HCT116 (cell line): ENCODE data around the gene ACOT8.

Experiments
- EZH2 ChIP-seq: fragments of 200-600 bp; sonication (generic); IDR thresholded peaks from 2 replicates; pipeline ENCODE4 v1.6.1; 2017; ENCODE audit warnings: antibody characterized with exemption, mixed run types
- EZH2phosphoT487 ChIP-seq: fragments of 200-600 bp; IDR thresholded peaks from 2 replicates; pipeline ENCODE4 v1.6.1; 2018; ENCODE audit warnings: antibody characterized with exemption, borderline replicate concordance
- FOSL1 ChIP-seq: IDR thresholded peaks from 2 replicates; pipeline ENCODE4 v1.6.1; 2012; ENCODE audit warnings: low read depth
- MAX ChIP-seq: IDR thresholded peaks from 2 replicates; pipeline ENCODE4 v1.6.1; 2012
- POLR2A ChIP-seq: IDR thresholded peaks from 2 replicates; pipeline ENCODE4 v1.7.0; 2011; ENCODE audit warnings: borderline replicate concordance; ENCODE audit not compliant: insufficient read depth, insufficient read length; ENCODE audit errors: extremely low read depth
- POLR2AphosphoS5 ChIP-seq: IDR thresholded peaks from 2 replicates; pipeline ENCODE4 v1.6.1; 2011; ENCODE audit warnings: mild to moderate bottlenecking, low read depth, low read length, moderate library complexity
- RAD21 ChIP-seq: IDR thresholded peaks from 2 replicates; pipeline ENCODE4 v1.6.1; 2012; ENCODE audit warnings: low read depth, mild to moderate bottlenecking
- TCF7L2 ChIP-seq: IDR thresholded peaks from 2 replicates; pipeline ENCODE4 v1.7.0; 2011; ENCODE audit warnings: borderline replicate concordance, inconsistent platforms; ENCODE audit not compliant: insufficient read depth, insufficient read length; ENCODE audit errors: extremely low read depth
- YY1 ChIP-seq: IDR thresholded peaks from 2 replicates; pipeline ENCODE4 v1.6.1; 2011; ENCODE audit warnings: low read length, low read depth, moderate library complexity, mild to moderate bottlenecking; ENCODE audit not compliant: insufficient replicate concordance; ENCODE audit errors: extremely low read depth
- ZFX ChIP-seq: fragments of 450-650 bp; IDR thresholded peaks from 2 replicates; pipeline ENCODE4 v1.6.1; 2017
- TF ChIP-seq, protein P1 (sequence below), 3 experiments: fragments of 200-600 bp in 1 of 3; sonication (generic) in 1 of 3; IDR thresholded peaks in 2 of 3; conservative IDR thresholded peaks in 1 of 3; 2 replicates each; pipeline ENCODE4 v1.5.1; 2012 to 2017; ENCODE audit warnings: low read depth in 2 of 3, low read length in 2 of 3, antibody characterized with exemption in 1 of 3, borderline replicate concordance in 1 of 3, control low read depth in 1 of 3, mild to moderate bottlenecking in 1 of 3, mixed read lengths in 1 of 3, mixed run types in 1 of 3, moderate library complexity in 1 of 3; ENCODE audit not compliant: insufficient read depth in 1 of 3

DNA sequence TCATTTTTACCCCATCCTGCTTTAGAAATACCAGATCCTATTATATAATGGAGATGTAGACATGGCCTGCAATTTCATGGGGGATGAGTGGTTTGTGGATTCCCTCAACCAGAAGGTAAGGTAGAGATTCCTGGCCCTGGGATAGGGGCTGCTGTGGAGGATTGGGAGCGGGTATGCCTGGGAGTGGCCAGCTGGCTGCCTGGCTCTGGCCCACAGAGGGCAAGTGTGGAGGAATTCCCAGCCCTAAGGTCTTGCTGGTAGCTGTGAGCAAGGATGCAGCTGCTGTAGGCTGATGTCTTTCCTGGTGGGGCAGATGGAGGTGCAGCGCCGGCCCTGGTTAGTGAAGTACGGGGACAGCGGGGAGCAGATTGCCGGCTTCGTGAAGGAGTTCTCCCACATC is 40.5 kb upstream of the ACOT8 start:
- no peak for TF ChIP-seq EZH2
- TF ChIP-seq, protein P1, sequence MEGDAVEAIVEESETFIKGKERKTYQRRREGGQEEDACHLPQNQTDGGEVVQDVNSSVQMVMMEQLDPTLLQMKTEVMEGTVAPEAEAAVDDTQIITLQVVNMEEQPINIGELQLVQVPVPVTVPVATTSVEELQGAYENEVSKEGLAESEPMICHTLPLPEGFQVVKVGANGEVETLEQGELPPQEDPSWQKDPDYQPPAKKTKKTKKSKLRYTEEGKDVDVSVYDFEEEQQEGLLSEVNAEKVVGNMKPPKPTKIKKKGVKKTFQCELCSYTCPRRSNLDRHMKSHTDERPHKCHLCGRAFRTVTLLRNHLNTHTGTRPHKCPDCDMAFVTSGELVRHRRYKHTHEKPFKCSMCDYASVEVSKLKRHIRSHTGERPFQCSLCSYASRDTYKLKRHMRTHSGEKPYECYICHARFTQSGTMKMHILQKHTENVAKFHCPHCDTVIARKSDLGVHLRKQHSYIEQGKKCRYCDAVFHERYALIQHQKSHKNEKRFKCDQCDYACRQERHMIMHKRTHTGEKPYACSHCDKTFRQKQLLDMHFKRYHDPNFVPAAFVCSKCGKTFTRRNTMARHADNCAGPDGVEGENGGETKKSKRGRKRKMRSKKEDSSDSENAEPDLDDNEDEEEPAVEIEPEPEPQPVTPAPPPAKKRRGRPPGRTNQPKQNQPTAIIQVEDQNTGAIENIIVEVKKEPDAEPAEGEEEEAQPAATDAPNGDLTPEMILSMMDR (IDR thresholded peaks at IDR 0.05 in 2 of 3, conservative IDR thresholded peaks at IDR 0.05 in 1 of 3; ENCODE audit: borderline replicate concordance in 1 of 3, insufficient read depth in 1 of 3, low read depth in 2 of 3, low read length in 2 of 3): no peak
- TF ChIP-seq POLR2AphosphoS5: no peak
- no peak for TF ChIP-seq RAD21
- TF ChIP-seq ZFX: no peak
- TF ChIP-seq TCF7L2: no peak
- no peak for TF ChIP-seq MAX
- no peak for TF ChIP-seq FOSL1
- no peak for TF ChIP-seq YY1
- TF ChIP-seq POLR2A: no peak
- no peak for TF ChIP-seq EZH2phosphoT487
